Smooth muscle cell (in vitro differentiated cells): Measurements from ENCODE around the gene HBG1. TPM values are rescaled to one million over a fixed set of nuclear protein-coding genes. Genes with fewer than 3 reads are reported as not detected.

Experiments
- DNase-seq: peaks from one replicate; lab custom pipeline; 2025; ENCODE audit not compliant: unreplicated experiment; lab: John Stamatoyannopoulos, UW
- H2AFZ ChIP-seq: fragments of 200-600 bp; sonication (generic); 2 replicates; pipeline ENCODE4 v1.6.0; 2016; ENCODE audit warnings: antibody characterized with exemption, low read depth, mild to moderate bottlenecking
- H3F3A ChIP-seq: fragments of 200-600 bp; sonication (generic); 2 replicates; pipeline ENCODE4 v1.6.0; 2017; ENCODE audit warnings: antibody characterized with exemption, low read depth
- H3K27ac ChIP-seq: fragments of 200-600 bp; sonication (generic); 2 replicates; pipeline ENCODE4 v1.5.1; 2016; ENCODE audit warnings: low read depth, mild to moderate bottlenecking
- H3K27me3 ChIP-seq: fragments of 200-600 bp; sonication (generic); 2 replicates; pipeline ENCODE4 v1.6.1; 2016; ENCODE audit warnings: low read depth, mild to moderate bottlenecking
- H3K36me3 ChIP-seq: fragments of 200-600 bp; sonication (generic); 2 replicates; pipeline ENCODE4 v1.5.1; 2016; ENCODE audit warnings: low read depth
- H3K4me1 ChIP-seq: fragments of 200-600 bp; sonication (generic); 2 replicates; pipeline ENCODE4 v1.5.1; 2016; ENCODE audit warnings: low read depth
- H3K4me2 ChIP-seq: fragments of 200-600 bp; sonication (generic); 2 replicates; pipeline ENCODE4 v1.6.0; 2016; ENCODE audit warnings: mild to moderate bottlenecking
- H3K4me3 ChIP-seq: fragments of 200-600 bp; sonication (generic); 2 replicates; pipeline ENCODE4 v1.5.1; 2016; ENCODE audit warnings: mild to moderate bottlenecking
- H3K79me2 ChIP-seq: fragments of 200-600 bp; sonication (generic); 2 replicates; pipeline ENCODE4 v1.6.0; 2016; ENCODE audit warnings: low read depth, mild to moderate bottlenecking
- H3K9ac ChIP-seq: fragments of 200-600 bp; sonication (generic); 2 replicates; pipeline ENCODE4 v1.6.0; 2016; ENCODE audit warnings: low read depth
- H3K9me3 ChIP-seq: fragments of 200-600 bp; sonication (generic); replicated peaks from 2 replicates; pipeline ENCODE4 v1.5.1; 2016; ENCODE audit warnings: low read depth
- H4K20me1 ChIP-seq: fragments of 200-600 bp; sonication (generic); 2 replicates; pipeline ENCODE4 v1.6.0; 2016; ENCODE audit warnings: low read depth
- CTCF ChIP-seq: fragments of 200-600 bp; sonication (generic); IDR thresholded peaks from 2 replicates; pipeline ENCODE4 v1.5.1; 2017; ENCODE audit warnings: borderline replicate concordance, mild to moderate bottlenecking, antibody characterized with exemption; ENCODE audit not compliant: insufficient read depth, poor library complexity, severe bottlenecking
- WGBS: methylation state at CpG from one replicate; pipeline ENCODE4 v1.1.7; 2016; ENCODE audit warnings: low lambda C conversion rate; 5-methylcytosine and 5-hydroxymethylcytosine counted together
- polyA plus RNA-seq: library from polyadenylated mRNA; unstranded; fragments of >200 nt; fragmentation: Nextera tagmentation; extraction: Ambion mirVana; gene quantifications from 2 replicates; pipeline ENCODE4 v1.2.1, GENCODE V29; 2016
- total RNA-seq: library from RNA; depleted of rRNA; stranded (reverse); fragments of >200 nt; gene quantifications from 2 replicates; pipeline ENCODE4 v1.2.3, GENCODE V29; 2014

Gene HBG1
- total and polyA plus RNA-seq, 2 experiments from 2014 or later: not detected

DNA sequence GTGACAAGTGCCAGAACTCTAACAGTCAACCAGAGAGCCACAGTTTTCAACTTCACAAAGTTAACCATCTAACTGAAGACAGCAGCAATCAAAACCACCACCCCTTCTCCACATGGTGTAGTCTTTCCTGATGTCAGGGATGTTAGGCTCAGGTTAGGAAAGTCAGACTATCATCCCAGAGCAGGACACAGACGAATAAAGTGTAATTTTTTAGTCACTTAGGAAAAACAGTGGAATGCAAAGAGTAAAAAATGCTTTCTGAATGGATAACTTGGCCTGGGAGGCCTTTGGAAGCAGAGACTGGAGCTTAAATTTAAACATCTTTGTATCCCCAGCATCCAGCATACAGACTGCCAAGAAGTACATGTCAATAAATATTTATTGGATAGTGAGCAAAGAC lies 36.7 kb upstream of the HBG1 start:
- Histone ChIP-seq H4K20me1 (no peaks in the 10 kb centered on the region), H3K9me3 (no peaks in the 10 kb centered on the region), H3K79me2 (no peaks in the 10 kb centered on the region), H2AFZ (no peak overlapping the region), H3K9ac (no peak overlapping the region), H3K36me3 (no peaks in the 10 kb centered on the region), H3K4me1 (no peaks in the 10 kb centered on the region), H3K27me3 (no peaks in the 10 kb centered on the region), H3K4me2 (no peak overlapping the region), H3K27ac (no peak overlapping the region), H3K4me3 (no peak overlapping the region), H3F3A (no peaks in the 10 kb centered on the region)
- WGBS: 75% methylated on average over 1 of the region's 1 CpG
- no peak for TF ChIP-seq CTCF
- no peak for DNase-seq

DNA sequence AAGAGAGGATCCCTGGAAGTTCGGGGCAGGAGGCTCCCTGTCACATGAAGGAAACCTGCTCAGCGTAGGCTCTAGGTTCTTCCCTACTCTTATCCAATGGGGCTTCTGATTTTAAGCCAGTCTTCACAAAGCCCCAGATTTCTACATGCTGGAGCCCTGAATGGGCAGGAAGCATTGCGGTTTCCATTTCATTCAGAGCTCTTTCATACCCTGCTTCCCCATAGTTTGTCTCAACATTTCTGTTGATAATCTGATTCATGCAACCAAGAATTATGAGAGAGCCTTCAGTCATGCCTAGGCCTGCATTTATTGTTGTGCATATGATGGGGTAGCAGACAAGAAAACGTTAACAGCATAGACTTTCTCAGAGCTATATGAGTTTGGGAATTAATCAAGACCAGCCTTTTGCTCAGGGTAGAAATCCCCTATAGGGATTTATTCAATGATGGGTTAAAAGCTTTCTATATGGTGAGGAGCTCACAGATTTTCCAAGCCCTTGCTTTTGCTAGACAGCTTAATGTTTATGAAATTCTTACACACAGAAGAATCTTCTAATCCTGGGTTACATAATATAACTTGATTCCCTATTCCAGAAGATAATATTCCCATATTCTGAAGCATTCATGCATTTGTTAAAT lies 36.2 kb upstream of the HBG1 start:
- Histone ChIP-seq H3K4me2 (no peak overlapping the region), H3K36me3 (no peaks in the 10 kb centered on the region), H2AFZ (no peak overlapping the region), H3K9ac (no peak overlapping the region), H3K27ac (no peak overlapping the region), H3F3A (no peaks in the 10 kb centered on the region), H3K9me3 (no peaks in the 10 kb centered on the region), H3K79me2 (no peaks in the 10 kb centered on the region), H4K20me1 (no peaks in the 10 kb centered on the region), H3K27me3 (no peaks in the 10 kb centered on the region), H3K4me3 (no peak overlapping the region), H3K4me1 (no peaks in the 10 kb centered on the region)
- TF ChIP-seq CTCF: no peak
- DNase-seq: no peak
- 91% methylated on average over 4 of the region's 4 CpGs for WGBS

GRCh38 chr11:5284637-5285036 lies 35.0 kb upstream of the HBG1 start:
- H3K36me3 ChIP-seq: no peaks in the 10 kb centered on the region
- H3K27ac ChIP-seq: no peak overlapping the region
- H3F3A ChIP-seq: no peaks in the 10 kb centered on the region
- no peaks in the 10 kb centered on the region for H3K79me2 ChIP-seq
- H3K4me2 ChIP-seq: no peak overlapping the region
- H3K4me1 ChIP-seq: no peaks in the 10 kb centered on the region
- no peak overlapping the region for H2AFZ ChIP-seq
- no peaks in the 10 kb centered on the region for H3K27me3 ChIP-seq
- H3K4me3 ChIP-seq: no peak overlapping the region
- no peak for DNase-seq
- H3K9me3 ChIP-seq: no peaks in the 10 kb centered on the region
- 100% methylated on average over 2 of the region's 2 CpGs for WGBS
- TF ChIP-seq CTCF: no peak
- no peak overlapping the region for H3K9ac ChIP-seq
- H4K20me1 ChIP-seq: no peaks in the 10 kb centered on the region

- no peak overlapping the region for H3K4me3 ChIP-seq
- 88% methylated on average over 1 of the region's 1 CpG for WGBS
- H4K20me1 ChIP-seq: no peaks in the 10 kb centered on the region
- no peak overlapping the region for H2AFZ ChIP-seq
- H3F3A ChIP-seq: no peaks in the 10 kb centered on the region
- DNase-seq: no peak
- H3K36me3 ChIP-seq: no peaks in the 10 kb centered on the region
- H3K9ac ChIP-seq: no peak overlapping the region
- H3K4me1 ChIP-seq: no peaks in the 10 kb centered on the region
- H3K9me3 ChIP-seq: no peaks in the 10 kb centered on the region
- H3K4me2 ChIP-seq: no peak overlapping the region
- no peak for TF ChIP-seq CTCF
- H3K27me3 ChIP-seq: no peaks in the 10 kb centered on the region
- no peak overlapping the region for H3K27ac ChIP-seq
- H3K79me2 ChIP-seq: no peaks in the 10 kb centered on the region
Observed at GRCh38 chr11:5283882-5284281, 34.2 kb upstream of the HBG1 start.
